Measurements from ENCODE around the gene PPIL4. TPM values are rescaled to one million over a fixed set of nuclear protein-coding genes. Genes with fewer than 3 reads are reported as not detected.

PPIL4 gene
- total RNA-seq = 10 to 100 TPM; 20.2 to 33.8 TPM

DNA sequence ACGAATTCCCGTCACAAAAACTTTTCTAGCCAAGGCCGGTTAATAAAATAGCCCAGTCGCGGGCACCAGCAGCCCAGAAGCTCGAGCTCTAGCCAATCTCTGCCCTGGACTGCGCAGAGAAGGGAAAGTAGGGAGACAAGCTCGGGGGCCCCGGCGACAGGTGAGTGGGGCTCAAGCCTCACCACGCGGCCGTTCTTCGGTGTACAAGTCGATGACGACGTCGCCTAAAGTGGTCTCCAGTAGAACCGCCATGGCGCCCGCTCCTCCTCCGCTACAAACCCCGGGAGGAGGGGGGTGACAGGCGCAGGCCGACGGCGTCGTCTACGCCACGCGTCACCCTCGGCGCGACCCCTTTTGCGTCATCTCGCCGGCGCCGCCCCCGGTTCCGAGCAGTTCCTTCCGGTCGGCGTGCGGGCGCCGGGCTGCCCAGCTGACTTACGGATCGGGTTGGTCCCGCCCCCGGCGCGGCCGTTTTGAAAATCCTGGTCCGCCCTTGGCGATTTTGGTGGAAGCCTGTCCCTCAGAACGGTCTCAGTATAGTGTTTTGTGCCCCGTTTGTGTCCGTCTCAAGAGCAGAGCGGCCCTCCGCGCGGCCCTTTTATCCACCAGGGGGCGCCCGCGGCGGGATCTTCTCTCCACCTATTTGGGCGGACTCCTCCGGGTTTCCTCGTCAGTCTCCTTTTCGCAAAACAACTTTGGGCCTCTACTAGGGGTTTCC, at the start of gene PPIL4:
TSS of gene PPIL4 (minus strand) at position 290 of the 718 bp plus-strand sequence. CDS start at position 252, 38 bp downstream.
- H3K4me1 ChIP-seq (ENCODE audit: control insufficient read depth in 1 of 2, low read depth in 2 of 2) = peaks cover 13 to 29% of the 10 kb centered on the region in 2 donors
- ATAC-seq (ENCODE audit: insufficient number of reproducible peaks, low FRiP score, low read depth) (peak; percentile 96), DNase-seq (ENCODE audit: low spot score) (peak; percentile 81)
- H3K9me3 ChIP-seq = no peaks in the 10 kb centered on the region
- TF ChIP-seq, protein P1, sequence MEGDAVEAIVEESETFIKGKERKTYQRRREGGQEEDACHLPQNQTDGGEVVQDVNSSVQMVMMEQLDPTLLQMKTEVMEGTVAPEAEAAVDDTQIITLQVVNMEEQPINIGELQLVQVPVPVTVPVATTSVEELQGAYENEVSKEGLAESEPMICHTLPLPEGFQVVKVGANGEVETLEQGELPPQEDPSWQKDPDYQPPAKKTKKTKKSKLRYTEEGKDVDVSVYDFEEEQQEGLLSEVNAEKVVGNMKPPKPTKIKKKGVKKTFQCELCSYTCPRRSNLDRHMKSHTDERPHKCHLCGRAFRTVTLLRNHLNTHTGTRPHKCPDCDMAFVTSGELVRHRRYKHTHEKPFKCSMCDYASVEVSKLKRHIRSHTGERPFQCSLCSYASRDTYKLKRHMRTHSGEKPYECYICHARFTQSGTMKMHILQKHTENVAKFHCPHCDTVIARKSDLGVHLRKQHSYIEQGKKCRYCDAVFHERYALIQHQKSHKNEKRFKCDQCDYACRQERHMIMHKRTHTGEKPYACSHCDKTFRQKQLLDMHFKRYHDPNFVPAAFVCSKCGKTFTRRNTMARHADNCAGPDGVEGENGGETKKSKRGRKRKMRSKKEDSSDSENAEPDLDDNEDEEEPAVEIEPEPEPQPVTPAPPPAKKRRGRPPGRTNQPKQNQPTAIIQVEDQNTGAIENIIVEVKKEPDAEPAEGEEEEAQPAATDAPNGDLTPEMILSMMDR (IDR thresholded peaks at IDR 0.05) = peak; percentile 65
- peak within 1 kb of the TSS; percentile 85 for H3K4me3 ChIP-seq
- H3K27ac ChIP-seq = peak within 1 kb of the TSS; percentile 93 to 97
- H3K36me3 ChIP-seq = no peaks in the 10 kb centered on the region
- no peaks in the 10 kb centered on the region for H3K27me3 ChIP-seq (replicated peaks; ENCODE audit: insufficient read depth)

DNA sequence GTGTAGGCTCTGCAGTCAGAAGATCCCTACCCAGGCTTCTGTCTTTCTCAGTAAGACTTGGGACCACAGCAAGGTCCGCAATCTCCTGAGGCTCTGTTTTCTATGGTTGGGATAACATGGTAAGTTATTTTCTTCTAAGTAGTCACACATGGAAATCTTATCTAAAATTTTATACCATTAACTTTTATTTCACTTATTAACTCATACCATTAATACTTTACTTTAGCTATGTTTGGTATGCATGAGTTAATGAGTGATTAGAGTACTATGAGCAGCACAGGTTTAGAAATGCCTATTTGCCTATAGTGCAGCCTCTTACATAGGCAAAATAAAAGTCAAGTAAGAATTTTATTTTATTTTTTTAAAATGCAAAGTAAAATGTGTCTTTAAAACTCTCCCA, 47.6 kb upstream of the PPIL4 start:
- Histone ChIP-seq H3K9me3 (no peaks in the 10 kb centered on the region), H3K4me3 (no peak overlapping the region), H3K27me3 (replicated peaks; ENCODE audit: insufficient read depth) (no peaks in the 10 kb centered on the region), H3K27ac (no peak overlapping the region), H3K36me3 (peaks cover 54% of the 10 kb centered on the region), H3K4me1 (ENCODE audit: control insufficient read depth in 1 of 2, low read depth in 2 of 2) (no peaks in the 10 kb centered on the region)
- ATAC-seq (ENCODE audit: insufficient number of reproducible peaks, low FRiP score, low read depth) = no peak
- TF ChIP-seq, protein P1 (IDR thresholded peaks at IDR 0.05) = no peak
- no peak for DNase-seq (ENCODE audit: low spot score)

DNA sequence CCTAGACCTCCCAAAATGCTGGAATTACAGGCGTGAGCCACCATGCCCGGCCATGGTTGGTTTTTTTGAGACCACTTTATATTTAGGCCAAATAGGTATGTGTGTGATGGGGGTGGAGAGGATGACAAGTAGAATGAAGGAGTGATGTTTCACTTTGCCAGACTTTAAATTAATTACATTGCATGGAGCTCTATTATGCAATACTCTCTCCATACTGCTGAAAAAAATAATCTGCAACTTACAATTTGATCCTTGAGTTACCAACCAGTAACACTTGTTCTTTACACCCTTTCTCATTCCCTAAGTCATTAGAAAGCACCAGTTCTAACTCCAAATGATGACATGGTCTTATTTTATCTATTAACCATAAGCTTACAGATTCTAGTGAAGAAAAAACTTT, 47.1 kb upstream of the PPIL4 start:
- no peak overlapping the region for H3K4me3 ChIP-seq
- peaks cover 54% of the 10 kb centered on the region for H3K36me3 ChIP-seq
- no peak overlapping the region for H3K27ac ChIP-seq
- H3K27me3 ChIP-seq (replicated peaks; ENCODE audit: insufficient read depth) = no peaks in the 10 kb centered on the region
- no peak for DNase-seq (ENCODE audit: low spot score)
- ATAC-seq (ENCODE audit: insufficient number of reproducible peaks, low FRiP score, low read depth) = no peak
- no peaks in the 10 kb centered on the region for H3K9me3 ChIP-seq
- H3K4me1 ChIP-seq (ENCODE audit: control insufficient read depth in 1 of 2, low read depth in 2 of 2) = no peaks in the 10 kb centered on the region
- TF ChIP-seq, protein P1 (IDR thresholded peaks at IDR 0.05) = no peak

DNA sequence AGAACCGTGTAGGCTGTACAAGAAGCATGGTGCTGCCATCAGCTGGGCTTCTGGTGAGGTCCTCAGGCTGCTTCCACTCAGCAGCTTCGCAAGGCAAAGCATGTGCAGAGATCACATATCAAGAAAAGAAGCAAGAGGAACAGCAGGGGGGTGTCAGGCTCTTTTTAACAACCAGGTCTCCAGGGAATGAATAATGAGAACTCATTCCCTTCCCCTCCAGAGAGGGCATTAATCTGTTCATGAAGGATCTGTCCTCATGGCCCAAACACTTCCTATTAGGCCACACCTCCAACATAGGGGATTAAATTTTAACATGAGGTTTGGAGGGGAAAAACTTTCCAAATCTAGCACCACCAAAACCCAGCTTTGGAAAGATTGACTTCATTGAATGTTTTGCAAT, 40.3 kb upstream of the PPIL4 start:
- H3K9me3 ChIP-seq = no peaks in the 10 kb centered on the region
- TF ChIP-seq, protein P1 (IDR thresholded peaks at IDR 0.05) = no peak
- H3K27me3 ChIP-seq (replicated peaks; ENCODE audit: insufficient read depth) = no peaks in the 10 kb centered on the region
- DNase-seq (ENCODE audit: low spot score) (no peak), ATAC-seq (ENCODE audit: insufficient number of reproducible peaks, low FRiP score, low read depth) (no peak)
- no peak overlapping the region for H3K27ac ChIP-seq
- no peak overlapping the region for H3K4me3 ChIP-seq
- H3K36me3 ChIP-seq = peaks cover 25% of the 10 kb centered on the region
- no peaks in the 10 kb centered on the region for H3K4me1 ChIP-seq (ENCODE audit: control insufficient read depth in 1 of 2, low read depth in 2 of 2)

DNA sequence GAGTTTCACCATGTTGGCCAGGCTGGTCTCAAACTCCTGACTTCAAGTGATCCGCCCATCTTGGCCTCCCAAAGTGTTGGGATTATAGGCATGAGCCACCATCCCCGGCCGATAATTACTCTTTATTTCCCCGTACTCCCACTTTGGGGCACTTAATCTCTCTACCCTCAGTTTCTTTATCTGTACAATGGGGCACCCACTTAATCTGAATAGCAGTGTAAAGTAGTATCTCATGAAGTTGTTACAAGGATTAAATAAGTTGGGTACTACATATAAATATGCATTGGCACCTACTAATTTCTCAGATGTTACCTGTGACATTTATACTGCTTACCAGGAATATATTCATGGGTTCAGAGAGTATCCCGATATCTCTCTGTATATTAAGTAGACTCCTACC, 35.5 kb upstream of the PPIL4 start:
- no peak overlapping the region for H3K27ac ChIP-seq
- no peaks in the 10 kb centered on the region for H3K9me3 ChIP-seq
- DNase-seq (ENCODE audit: low spot score) (no peak), ATAC-seq (ENCODE audit: insufficient number of reproducible peaks, low FRiP score, low read depth) (no peak)
- TF ChIP-seq, protein P1 (IDR thresholded peaks at IDR 0.05) = no peak
- no peaks in the 10 kb centered on the region for H3K4me1 ChIP-seq (ENCODE audit: control insufficient read depth in 1 of 2, low read depth in 2 of 2)
- H3K4me3 ChIP-seq = no peak overlapping the region
- no peaks in the 10 kb centered on the region for H3K27me3 ChIP-seq (replicated peaks; ENCODE audit: insufficient read depth)
- peaks cover 11% of the 10 kb centered on the region for H3K36me3 ChIP-seq
